Activated naive CD8-positive, alpha-beta T cell treated with anti-CD3 and anti-CD28 coated beads, Interleukin-2, amount 50 U/mL, for 24 hours (primary cell): ENCODE data around the gene BOD1.

Source experiments
- ATAC-seq: fragments of 150-1000 bp; cut with Tn5 transposase; one replicate; pipeline ENCODE4 v1.10.0; 2021
- DNase-seq: peaks from one replicate; pipeline ENCODE4 v3.0.0; 2021
- H3K27ac Mint-ChIP-seq: one replicate; pipeline ENCODE4 v1.8.0; 2021; ENCODE audit warnings: mild to moderate bottlenecking, mixed read lengths
- H3K27me3 Mint-ChIP-seq: one replicate; pipeline ENCODE4 v1.8.0; 2021; ENCODE audit warnings: mixed read lengths
- H3K36me3 Mint-ChIP-seq: one replicate; pipeline ENCODE4 v1.8.0; 2021; ENCODE audit warnings: low read depth, mixed read lengths
- H3K4me1 Mint-ChIP-seq: one replicate; pipeline ENCODE4 v1.8.0; 2021; ENCODE audit warnings: mixed read lengths
- H3K4me3 Mint-ChIP-seq: one replicate; pipeline ENCODE4 v1.8.0; 2021; ENCODE audit warnings: mild to moderate bottlenecking, moderate library complexity, mixed read lengths
- H3K9me3 Mint-ChIP-seq: one replicate; pipeline ENCODE4 v1.8.0; 2021; ENCODE audit warnings: mixed read lengths

BOD1 gene

GRCh38 chr5:173616577-173617118 lies at the start of gene BOD1:
BOD1 (minus strand) TSS chr5:173616650; CDS start chr5:173616436, 214 bp downstream.
- peaks cover 27% of the 10 kb centered on the region for H3K36me3 Mint-ChIP-seq
- H3K27me3 Mint-ChIP-seq: no peaks in the 10 kb centered on the region
- ATAC-seq (peak; percentile 99), DNase-seq (peak; percentile 91)
- H3K27ac Mint-ChIP-seq: peak within 1 kb of the TSS; percentile 91
- H3K4me1 Mint-ChIP-seq: peaks cover 33% of the 10 kb centered on the region
- peak within 1 kb of the TSS; percentile 97 for H3K4me3 Mint-ChIP-seq
- no peaks in the 10 kb centered on the region for H3K9me3 Mint-ChIP-seq

GRCh38 chr5:173665326-173665725 lies 48.9 kb upstream of the BOD1 start:
- Mint-ChIP-seq H3K36me3 (no peaks in the 10 kb centered on the region), H3K4me1 (no peaks in the 10 kb centered on the region), H3K27ac (no peak overlapping the region), H3K4me3 (no peak overlapping the region), H3K27me3 (peaks cover 4% of the 10 kb centered on the region), H3K9me3 (no peaks in the 10 kb centered on the region)
- DNase-seq (no peak), ATAC-seq (no peak)

- ATAC-seq (no peak), DNase-seq (no peak)
- Mint-ChIP-seq H3K27ac (no peak overlapping the region), H3K4me3 (no peak overlapping the region), H3K9me3 (no peaks in the 10 kb centered on the region), H3K4me1 (no peaks in the 10 kb centered on the region), H3K27me3 (peaks cover 4% of the 10 kb centered on the region), H3K36me3 (no peaks in the 10 kb centered on the region)
Observed at GRCh38 chr5:173664154-173664526, 47.7 kb upstream of the BOD1 start.

- ATAC-seq (no peak), DNase-seq (no peak)
- no peak overlapping the region for H3K27ac Mint-ChIP-seq
- H3K4me3 Mint-ChIP-seq: no peak overlapping the region
- no peaks in the 10 kb centered on the region for H3K4me1 Mint-ChIP-seq
- no peaks in the 10 kb centered on the region for H3K9me3 Mint-ChIP-seq
- H3K36me3 Mint-ChIP-seq: no peaks in the 10 kb centered on the region
- H3K27me3 Mint-ChIP-seq: peaks cover 4% of the 10 kb centered on the region
Observed at GRCh38 chr5:173663352-173664153, 47.1 kb upstream of the BOD1 start.

DNA sequence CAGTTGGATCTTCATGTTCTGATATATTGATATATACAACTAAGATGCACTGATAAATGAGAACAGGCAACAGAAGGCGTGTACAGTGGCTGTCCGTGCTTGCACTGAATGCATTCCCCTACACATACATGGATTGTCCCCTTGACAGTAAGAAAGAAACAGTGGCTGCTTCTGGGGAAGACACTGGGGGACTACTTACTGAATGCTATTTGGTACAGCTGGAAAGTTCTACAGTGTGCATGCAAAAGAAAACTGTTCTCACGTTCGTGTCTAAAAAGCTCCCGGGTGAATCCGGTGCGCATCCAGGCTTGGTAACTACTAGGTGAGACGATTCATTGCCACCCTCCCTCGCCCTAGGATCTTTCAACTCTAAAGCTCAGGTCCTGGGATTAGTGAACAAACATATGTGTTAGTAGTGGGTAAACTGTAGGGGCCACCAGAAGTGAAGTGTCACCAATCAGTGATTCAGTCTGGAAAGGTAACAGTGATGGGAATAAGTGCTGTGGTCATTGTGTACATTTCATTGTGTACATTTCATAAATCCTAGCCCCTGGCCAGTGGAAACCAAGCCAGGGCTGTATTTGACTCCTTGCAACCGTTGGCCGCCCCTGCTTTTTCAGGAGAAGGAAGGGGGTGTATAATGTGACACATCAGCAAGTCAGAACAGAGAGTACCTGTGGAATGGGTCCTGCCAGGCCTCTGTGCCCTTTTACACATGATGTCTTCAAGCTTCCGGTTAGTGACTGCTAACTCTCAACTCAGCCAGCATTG lies 46.3 kb upstream of the BOD1 start:
- no peak overlapping the region for H3K27ac Mint-ChIP-seq
- H3K4me3 Mint-ChIP-seq: no peak overlapping the region
- no peaks in the 10 kb centered on the region for H3K9me3 Mint-ChIP-seq
- H3K27me3 Mint-ChIP-seq: peaks cover 4% of the 10 kb centered on the region
- ATAC-seq (no peak), DNase-seq (no peak)
- no peaks in the 10 kb centered on the region for H3K36me3 Mint-ChIP-seq
- H3K4me1 Mint-ChIP-seq: no peaks in the 10 kb centered on the region

- ATAC-seq (no peak), DNase-seq (no peak)
- Mint-ChIP-seq H3K4me1 (no peaks in the 10 kb centered on the region), H3K36me3 (no peaks in the 10 kb centered on the region), H3K9me3 (no peaks in the 10 kb centered on the region), H3K27me3 (peaks cover 3% of the 10 kb centered on the region), H3K4me3 (no peak overlapping the region), H3K27ac (no peak overlapping the region)
Observed at GRCh38 chr5:173660481-173661280, 44.2 kb upstream of the BOD1 start.

DNA sequence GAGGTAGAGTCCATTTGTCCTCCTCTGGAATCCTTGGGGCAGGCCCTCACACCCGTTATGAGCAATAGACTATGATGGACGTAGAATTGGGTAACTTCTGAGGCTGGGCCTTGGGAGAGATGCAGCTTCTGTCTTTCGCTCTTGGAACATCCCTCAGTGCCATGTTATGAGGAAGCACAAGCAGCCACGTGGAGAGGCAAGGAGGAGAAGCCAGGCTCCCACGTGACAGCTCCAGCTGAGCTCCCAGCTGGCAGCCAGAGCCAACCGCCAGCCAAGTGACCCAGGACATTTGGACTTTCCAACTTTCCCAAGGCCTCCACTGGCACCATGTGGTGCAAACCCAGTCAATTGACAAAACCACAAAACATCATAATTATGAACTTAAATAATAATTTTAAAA lies 43.0 kb upstream of the BOD1 start:
- no peak overlapping the region for H3K4me3 Mint-ChIP-seq
- no peaks in the 10 kb centered on the region for H3K4me1 Mint-ChIP-seq
- H3K36me3 Mint-ChIP-seq: no peaks in the 10 kb centered on the region
- no peak overlapping the region for H3K27ac Mint-ChIP-seq
- peaks cover 8% of the 10 kb centered on the region for H3K27me3 Mint-ChIP-seq
- ATAC-seq (no peak), DNase-seq (no peak)
- no peaks in the 10 kb centered on the region for H3K9me3 Mint-ChIP-seq

GRCh38 chr5:173657741-173658356 lies 41.4 kb upstream of the BOD1 start:
- no peaks in the 10 kb centered on the region for H3K36me3 Mint-ChIP-seq
- no peak for DNase-seq
- H3K27me3 Mint-ChIP-seq: peaks cover 10% of the 10 kb centered on the region
- H3K9me3 Mint-ChIP-seq: peaks cover under 1% of the 10 kb centered on the region
- ATAC-seq: no peak
- no peaks in the 10 kb centered on the region for H3K4me1 Mint-ChIP-seq
- H3K4me3 Mint-ChIP-seq: no peak overlapping the region
- H3K27ac Mint-ChIP-seq: no peak overlapping the region

DNA sequence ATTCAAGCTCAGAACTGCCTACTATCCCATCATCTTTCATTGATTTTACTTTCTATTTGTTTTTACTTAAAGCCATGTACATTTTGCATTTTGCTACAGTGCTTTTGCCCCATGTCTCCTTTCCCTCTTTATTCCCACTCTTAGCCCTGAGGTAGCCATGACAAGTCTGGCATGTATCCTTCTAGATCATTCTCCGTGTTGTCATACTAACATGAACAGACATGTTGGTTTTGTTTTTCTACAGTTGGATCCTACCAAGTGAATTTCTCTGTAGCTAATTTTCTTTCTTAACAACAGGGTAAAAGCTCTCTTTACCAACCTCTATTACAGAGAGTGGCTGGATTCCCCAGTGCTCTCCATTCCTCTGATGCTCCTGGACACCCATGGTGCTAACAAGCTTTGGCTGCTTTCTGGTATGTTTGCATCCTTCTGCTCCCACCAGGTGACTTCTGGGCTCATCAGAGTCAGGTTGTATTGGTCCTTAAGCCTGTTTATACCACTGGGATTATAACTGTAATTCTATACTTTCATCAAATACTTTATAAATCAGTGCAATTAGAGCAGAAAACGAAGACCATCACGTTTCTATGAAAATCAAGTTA lies 38.8 kb upstream of the BOD1 start:
- ATAC-seq: no peak
- Mint-ChIP-seq H3K4me3 (no peak overlapping the region), H3K9me3 (peaks cover 9% of the 10 kb centered on the region), H3K27ac (no peak overlapping the region), H3K36me3 (no peaks in the 10 kb centered on the region), H3K27me3 (peaks cover 30% of the 10 kb centered on the region), H3K4me1 (no peaks in the 10 kb centered on the region)
- no peak for DNase-seq

GRCh38 chr5:173653822-173654523 lies 37.5 kb upstream of the BOD1 start:
- ATAC-seq (no peak), DNase-seq (no peak)
- Mint-ChIP-seq H3K27me3 (peaks cover 30% of the 10 kb centered on the region), H3K4me1 (no peaks in the 10 kb centered on the region), H3K36me3 (no peaks in the 10 kb centered on the region), H3K27ac (no peak overlapping the region), H3K9me3 (peaks cover 9% of the 10 kb centered on the region), H3K4me3 (no peak overlapping the region)

GRCh38 chr5:173648308-173648866 lies 31.9 kb upstream of the BOD1 start:
- Mint-ChIP-seq H3K27me3 (peaks cover 22% of the 10 kb centered on the region), H3K4me1 (no peaks in the 10 kb centered on the region), H3K4me3 (no peak overlapping the region), H3K27ac (no peak overlapping the region), H3K9me3 (peaks cover 9% of the 10 kb centered on the region), H3K36me3 (no peaks in the 10 kb centered on the region)
- DNase-seq: no peak
- no peak for ATAC-seq

DNA sequence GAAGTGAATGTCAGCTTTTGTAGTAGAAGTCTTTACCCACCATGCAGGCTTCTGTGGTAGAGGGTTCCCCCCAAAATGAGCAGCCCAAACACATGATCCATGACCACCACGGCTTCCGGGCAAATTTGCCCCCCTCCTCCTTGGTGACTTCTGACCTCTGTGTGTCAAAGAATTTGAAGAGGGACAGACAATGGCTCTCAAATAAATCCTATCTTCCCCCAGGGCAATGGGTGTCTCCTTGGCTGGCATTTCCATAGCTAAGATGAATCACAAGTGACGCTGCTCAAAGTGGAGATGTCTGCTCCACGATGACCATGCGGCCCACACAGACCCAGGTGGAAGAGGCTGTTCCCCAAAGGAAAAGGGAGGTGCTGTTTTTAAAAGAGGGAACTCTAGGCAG lies 30.2 kb upstream of the BOD1 start:
- H3K9me3 Mint-ChIP-seq: no peaks in the 10 kb centered on the region
- no peak overlapping the region for H3K27ac Mint-ChIP-seq
- H3K4me3 Mint-ChIP-seq: no peak overlapping the region
- peaks cover 14% of the 10 kb centered on the region for H3K27me3 Mint-ChIP-seq
- ATAC-seq (no peak), DNase-seq (no peak)
- no peaks in the 10 kb centered on the region for H3K4me1 Mint-ChIP-seq
- no peaks in the 10 kb centered on the region for H3K36me3 Mint-ChIP-seq

- no peaks in the 10 kb centered on the region for H3K4me1 Mint-ChIP-seq
- no peaks in the 10 kb centered on the region for H3K36me3 Mint-ChIP-seq
- no peak overlapping the region for H3K27ac Mint-ChIP-seq
- DNase-seq (no peak), ATAC-seq (no peak)
- H3K27me3 Mint-ChIP-seq: peaks cover 9% of the 10 kb centered on the region
- no peak overlapping the region for H3K4me3 Mint-ChIP-seq
- no peaks in the 10 kb centered on the region for H3K9me3 Mint-ChIP-seq
Observed at GRCh38 chr5:173645890-173646574, 29.6 kb upstream of the BOD1 start.
